ENCODE measurements around the gene TNFRSF8. TPM values are rescaled to one million over a fixed set of nuclear protein-coding genes. Genes with fewer than 3 reads are reported as not detected.
"Not testable (repeated sequence)": the region's sequence is repeated elsewhere in the genome, so short reads cannot be mapped to it uniquely, and the experiment has no call there.

TNFRSF8 gene
- total RNA-seq, 1 donor from 2014 or later, result 54.5 TPM

DNA sequence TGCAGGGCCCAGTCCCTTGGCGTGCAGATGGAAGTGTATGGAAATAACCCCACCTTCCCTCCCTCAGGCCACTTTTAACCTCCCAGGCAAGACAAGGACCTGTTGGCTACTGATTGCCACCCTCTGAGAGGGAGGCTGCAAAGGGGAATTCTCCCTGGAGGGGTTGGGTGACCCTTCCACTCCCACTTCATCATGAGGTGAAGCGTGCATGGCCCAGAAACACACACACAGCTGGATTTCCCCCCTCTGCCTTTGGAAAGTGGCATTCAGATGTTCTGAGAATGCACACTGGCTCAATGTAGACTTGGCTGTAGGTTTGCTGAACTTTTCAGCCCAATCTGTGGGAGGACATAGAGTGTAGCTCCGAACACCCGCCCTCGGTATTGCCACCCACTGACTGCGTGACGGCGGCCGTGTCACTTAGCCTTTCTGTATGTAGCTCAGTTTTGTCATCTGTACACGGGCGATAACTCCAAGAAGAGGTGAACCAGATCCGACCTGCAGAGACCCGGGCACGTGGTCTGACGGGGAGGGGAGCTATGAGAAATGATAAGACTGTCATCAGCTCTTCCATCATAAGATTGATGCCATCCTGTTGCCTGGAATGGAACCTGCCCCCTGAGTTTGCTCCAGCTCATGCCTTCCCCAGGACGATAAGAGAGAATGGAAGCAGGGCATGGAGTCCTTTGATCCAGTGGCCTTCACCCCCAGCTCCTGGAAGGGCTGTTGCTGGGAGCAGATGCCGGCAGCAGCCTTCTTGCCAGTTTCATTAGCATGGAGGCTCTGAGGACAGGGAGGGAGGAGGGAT is 24.5 kb upstream of the TNFRSF8 start:
- intact Hi-C loops (cut with micrococcal nuclease), result no loop called here

GRCh38 chr1:12039164-12039525 is 24.0 kb upstream of the TNFRSF8 start:
- intact Hi-C loops (cut with micrococcal nuclease), result no loop called here

DNA sequence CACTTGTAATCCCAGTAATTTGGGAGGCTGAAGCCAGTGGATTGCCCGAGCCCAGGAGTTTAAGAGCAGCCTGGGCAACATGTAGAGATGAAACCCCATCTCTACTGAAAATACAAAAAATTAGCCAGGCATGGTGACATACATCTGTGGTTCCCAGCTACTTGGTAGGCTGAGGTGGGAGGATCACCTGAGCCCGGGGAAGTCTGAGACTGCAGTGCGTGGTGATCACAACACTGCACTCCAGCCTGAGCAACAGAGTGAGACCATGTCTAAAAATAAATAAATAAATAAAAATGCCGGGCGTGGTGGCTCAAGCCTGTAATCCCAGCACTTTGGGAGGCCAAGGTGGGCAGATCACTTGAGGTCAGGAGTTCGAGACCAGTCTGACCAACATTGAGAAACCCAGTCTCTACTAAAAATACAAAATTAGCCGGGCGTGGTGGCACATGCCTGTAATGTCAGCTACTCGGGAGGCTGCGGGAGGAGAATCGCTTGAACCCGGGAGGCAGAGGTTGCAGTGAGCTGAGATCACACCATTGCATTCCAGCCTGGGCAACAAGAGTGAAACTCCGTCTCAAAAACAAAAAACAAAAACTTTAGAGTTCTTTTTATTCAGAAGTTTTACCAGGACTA is 23.2 kb upstream of the TNFRSF8 start:
- intact Hi-C loops (cut with micrococcal nuclease), result not testable (repeated sequence)

GRCh38 chr1:12040457-12041051 is 22.5 kb upstream of the TNFRSF8 start:
- intact Hi-C loops (cut with micrococcal nuclease), result no loop called here

DNA sequence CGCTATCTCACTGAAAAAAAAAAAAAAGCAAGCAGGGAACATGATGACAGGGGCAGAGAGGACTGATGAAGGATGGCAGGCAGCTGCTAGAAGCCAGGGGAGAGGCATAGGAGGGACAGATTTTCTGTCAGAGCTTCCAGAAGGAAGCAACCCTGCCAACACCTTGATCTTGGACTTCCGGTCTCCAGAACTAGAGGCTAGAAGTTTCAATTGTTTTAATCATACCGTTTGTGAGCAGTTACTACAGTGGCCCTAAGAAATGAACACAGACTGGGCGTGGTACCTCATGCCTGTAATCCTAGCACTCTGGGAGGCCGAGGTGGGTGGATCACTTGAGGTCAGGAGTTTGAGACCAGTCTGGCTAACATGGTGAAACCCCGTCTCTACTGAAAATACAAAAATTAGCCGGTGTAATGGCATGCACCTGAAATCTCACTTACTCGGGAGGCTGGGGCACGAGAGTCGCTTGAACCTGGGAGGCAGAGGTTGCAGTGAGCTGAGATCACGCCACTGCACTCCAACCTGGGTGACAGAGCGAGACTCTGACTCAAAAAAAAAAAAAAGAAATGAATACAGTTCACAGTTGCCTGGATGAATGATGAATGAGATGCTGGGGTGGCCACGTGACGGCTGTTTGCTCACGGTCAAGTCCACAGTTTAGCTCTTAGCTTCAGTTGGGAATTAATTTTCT is 18.8 kb upstream of the TNFRSF8 start:
- intact Hi-C loops (cut with micrococcal nuclease), result not testable (repeated sequence)

- intact Hi-C loops (cut with micrococcal nuclease), result loop anchor here (1.0 to 2.0 kb wide), 6 partner anchors 10 to 138 kb away; partner anchors contain the start of genes MIIP and TNFRSF8
Observed at GRCh38 chr1:12046749-12047119, 16.4 kb upstream of the TNFRSF8 start.

DNA sequence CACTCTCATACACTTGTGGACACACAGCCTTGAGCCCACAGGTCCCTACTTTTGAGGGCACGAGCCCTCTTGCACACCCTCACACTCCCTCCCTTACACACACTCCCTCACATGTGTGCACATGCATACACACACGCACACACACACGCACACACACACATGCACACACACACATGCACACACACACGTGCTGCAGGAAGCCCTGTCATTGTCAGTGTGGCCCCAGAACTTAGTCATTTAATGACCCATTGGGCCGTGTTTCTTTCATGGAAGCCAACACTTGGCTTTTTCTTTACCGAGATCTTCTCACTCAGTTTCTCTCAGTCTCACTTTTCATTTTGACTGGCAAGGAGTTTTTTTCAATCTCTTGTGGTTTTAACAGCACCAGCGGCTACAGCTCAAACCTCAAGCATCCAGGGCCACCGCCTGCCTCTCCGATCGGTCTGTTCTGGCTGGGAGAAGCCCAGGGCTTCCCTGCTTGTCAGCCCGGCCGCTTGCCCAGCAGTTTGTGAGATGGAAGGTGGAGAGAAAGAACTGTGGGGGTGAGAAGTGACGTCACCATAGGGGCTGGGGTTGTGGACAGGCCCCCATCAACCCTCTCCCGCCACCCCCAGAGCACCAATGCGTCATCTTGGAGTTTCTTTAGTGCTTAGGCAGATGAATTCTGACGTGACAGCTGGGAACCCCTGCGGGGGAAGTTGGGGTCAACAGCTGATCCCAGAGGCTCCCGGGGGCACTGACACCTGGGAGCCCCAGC is 15.8 kb upstream of the TNFRSF8 start:
- intact Hi-C loops (cut with micrococcal nuclease), result loop anchor here (1.0 to 2.0 kb wide), 6 partner anchors 9 to 139 kb away; partner anchors contain the start of genes MIIP and TNFRSF8

DNA sequence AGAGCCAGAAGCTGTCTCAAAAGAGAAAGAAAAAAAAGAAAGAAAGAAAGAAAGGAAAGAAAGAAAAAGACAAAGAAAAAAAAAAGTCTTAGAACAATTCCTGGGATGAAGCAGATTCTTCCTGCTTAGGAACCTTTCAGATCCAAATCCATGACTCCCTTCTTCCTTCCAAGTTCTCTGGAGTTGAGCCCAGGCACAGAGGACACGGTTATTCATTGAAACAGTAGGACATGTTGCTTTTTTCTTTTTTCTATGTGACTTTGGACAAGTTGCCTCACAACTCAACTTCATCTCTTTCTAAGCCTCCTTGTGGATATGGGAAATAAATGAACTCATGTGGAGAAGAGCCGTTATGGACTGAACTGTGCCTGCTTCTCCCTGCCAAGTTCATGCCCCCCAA is 14.7 kb upstream of the TNFRSF8 start:
- intact Hi-C loops (cut with micrococcal nuclease), result no loop called here

DNA sequence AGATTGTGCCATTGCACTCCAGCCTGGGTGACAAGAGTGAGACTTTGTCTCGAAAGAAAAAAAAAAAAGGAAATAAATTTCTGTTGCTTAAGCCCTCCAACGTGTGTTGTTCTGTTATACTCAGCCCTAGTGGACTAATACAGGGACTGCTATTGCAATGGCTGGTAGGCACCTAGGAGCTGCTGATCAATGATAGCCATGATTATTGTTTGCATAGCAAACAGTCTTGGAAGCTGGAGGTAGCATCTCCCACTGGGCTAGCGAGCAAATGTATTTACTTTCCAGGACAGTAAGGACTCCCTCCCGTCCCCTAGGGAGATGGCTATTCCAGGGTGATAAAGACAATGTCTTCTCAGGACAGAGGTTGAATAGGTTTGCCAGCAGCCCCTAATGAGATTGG is 13.5 kb upstream of the TNFRSF8 start:
- intact Hi-C loops (cut with micrococcal nuclease), result no loop called here

DNA sequence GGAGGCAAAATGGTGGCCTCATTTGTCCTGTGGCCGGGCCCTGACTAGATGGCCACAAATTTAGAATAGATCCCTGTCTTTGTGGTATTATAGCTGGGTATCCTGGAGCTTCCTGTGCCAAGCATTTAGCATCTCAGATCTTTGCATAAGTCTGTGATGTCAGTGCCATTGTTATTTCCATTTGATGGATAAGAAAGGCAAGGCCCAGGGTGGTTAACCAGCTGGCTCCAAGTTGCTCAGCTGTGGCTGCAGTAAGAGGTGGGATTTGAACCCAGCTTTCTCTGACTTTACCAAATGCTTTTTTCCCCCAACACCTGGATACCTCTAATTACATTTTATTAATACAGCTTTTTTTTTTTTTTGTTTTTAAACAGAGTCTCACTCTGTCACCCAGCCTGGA is 11.7 kb upstream of the TNFRSF8 start:
- intact Hi-C loops (cut with micrococcal nuclease), result no loop called here

- intact Hi-C loops (cut with micrococcal nuclease), result no loop called here
Observed at GRCh38 chr1:12052008-12052573, 11.0 kb upstream of the TNFRSF8 start.

GRCh38 chr1:12052997-12053686 is 10.0 kb upstream of the TNFRSF8 start:
- intact Hi-C loops (cut with micrococcal nuclease), result no loop called here

GRCh38 chr1:12053752-12054548 is 9.2 kb upstream of the TNFRSF8 start:
- intact Hi-C loops (cut with micrococcal nuclease), result no loop called here

GRCh38 chr1:12055259-12055658 is 7.8 kb upstream of the TNFRSF8 start:
- intact Hi-C loops (cut with micrococcal nuclease), result no loop called here

GRCh38 chr1:12056331-12056841 is 6.7 kb upstream of the TNFRSF8 start:
- intact Hi-C loops (cut with micrococcal nuclease), result loop anchor here (1.0 kb wide), 1 partner anchor 9 kb away; no protein-coding TSS in a partner anchor

DNA sequence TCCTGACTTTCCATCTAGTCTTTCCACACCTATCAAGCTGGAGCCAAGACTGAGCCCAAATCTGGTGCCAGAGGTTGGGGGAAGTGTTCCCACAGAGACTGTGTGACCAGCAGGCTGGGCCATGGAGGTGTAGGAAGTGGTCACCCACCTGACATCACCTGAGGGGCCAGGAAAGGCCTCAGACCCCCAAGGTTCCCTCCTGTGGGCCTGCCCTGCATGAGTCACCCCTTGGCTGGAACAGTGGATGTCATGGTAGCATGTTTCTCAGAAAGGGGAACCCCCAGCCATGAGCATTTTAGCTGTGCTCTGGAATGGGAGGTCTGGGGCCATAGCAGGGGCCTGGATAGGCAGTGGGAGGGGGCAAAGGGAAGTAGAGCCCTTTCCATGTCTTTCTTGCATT is 5.7 kb upstream of the TNFRSF8 start:
- intact Hi-C loops (cut with micrococcal nuclease), result no loop called here

GRCh38 chr1:12057940-12058687 is 5.0 kb upstream of the TNFRSF8 start:
- intact Hi-C loops (cut with micrococcal nuclease), result no loop called here

GRCh38 chr1:12059226-12059625 is 3.9 kb upstream of the TNFRSF8 start:
- intact Hi-C loops (cut with micrococcal nuclease), result no loop called here

All from T-helper 1 cell treated with Interleukin-12 subunit alpha and Interleukin-12 subunit beta and Interleukin-4 antibody, amounts not matched to agents 30 ng/mL and 1 ng/mL, for 36 hours (primary cell).